ENCODE results near the gene GPRIN2. TPM values are rescaled to one million over a fixed set of nuclear protein-coding genes. Genes with fewer than 3 reads are reported as not detected.
A peak's percentile ranks its signal among the peaks of the same experiment; 100 is the strongest.

Gene GPRIN2
- total RNA-seq, 2 donors from 2014 or later: not detected

DNA sequence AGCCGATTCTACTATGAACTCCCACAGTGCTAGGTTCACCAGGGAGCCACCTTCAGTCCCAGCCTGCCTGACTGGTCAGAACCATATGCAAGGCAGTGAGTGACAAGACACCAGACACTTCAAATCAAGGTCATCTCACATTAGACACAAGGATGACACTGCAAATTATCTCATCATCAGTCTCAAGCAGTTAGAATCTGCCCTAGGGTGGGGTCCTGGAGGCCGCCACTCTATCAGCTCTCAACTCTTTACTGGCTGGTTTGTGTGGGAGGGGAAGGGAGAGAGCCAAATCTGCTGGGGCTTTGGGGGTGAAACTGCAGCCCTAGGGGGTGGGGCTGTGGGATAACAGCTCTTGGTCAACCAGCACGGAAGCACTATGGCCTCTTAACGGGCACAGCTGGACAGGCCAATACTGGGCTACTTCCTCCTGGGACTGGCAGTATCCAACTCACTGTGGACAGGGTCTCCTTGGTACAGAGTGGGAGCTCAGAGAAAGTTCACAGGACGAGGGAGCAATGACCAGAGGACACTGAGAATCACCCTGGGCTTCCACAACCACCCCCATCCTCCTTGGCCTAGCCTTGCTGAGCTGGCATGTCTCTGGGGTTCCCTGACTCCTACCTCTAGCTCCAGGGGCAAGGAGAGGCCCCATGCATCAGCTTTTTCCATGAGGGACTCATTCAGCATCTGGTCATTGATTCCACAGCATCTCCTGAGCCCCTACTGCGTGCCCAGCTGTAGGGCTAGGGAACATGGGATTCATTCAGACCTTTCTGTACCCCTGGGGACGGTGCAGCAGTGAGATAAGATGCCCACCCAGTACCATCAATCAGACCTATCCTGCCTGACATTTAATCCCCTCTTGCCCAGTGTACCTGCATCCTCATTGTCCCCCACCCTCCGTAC, 5.4 kb downstream of the GPRIN2 start:
- intact Hi-C loops (cut with DNase I): no loop called here
- peak; percentile 67 for DNase-seq (ENCODE audit: low spot score)

DNA sequence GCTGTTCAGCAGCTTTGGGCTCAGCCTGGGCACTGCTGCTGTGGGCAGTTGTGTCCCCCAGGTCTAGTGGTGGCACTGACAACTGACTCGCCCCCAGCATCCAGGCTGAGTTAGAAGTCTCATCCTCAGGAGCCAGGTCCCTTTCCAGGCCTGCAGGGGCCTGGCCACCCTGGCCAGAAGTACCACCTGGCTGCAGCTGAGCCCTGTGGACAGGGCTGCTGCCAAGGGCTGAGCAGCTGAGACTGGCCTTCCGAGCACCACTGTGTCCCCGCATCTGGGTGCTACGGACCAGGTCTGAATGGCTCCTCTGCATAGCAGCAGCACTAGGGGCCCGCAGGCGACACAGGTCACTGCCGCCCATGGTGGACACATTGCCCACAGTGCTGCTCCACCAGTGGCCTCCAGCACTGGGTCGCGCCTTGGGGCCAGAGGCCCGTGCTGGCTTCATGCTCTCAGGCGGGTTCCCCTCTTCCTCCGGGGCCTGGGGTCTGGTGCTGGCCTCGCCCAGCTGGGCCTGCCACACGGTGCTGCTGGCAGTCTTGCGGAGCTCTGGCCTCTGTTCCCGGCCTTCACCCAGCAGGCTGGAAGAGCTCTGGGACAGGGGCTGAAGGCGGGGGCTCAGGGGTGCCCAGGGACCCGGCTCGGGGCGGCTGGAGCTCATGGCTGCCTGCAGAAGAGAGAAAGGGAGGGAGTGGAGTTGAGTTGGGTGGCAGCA, 6.2 kb downstream of the GPRIN2 start:
- DNase-seq (ENCODE audit: low spot score): peak; percentile 84
- intact Hi-C loops (cut with DNase I): no loop called here

DNA sequence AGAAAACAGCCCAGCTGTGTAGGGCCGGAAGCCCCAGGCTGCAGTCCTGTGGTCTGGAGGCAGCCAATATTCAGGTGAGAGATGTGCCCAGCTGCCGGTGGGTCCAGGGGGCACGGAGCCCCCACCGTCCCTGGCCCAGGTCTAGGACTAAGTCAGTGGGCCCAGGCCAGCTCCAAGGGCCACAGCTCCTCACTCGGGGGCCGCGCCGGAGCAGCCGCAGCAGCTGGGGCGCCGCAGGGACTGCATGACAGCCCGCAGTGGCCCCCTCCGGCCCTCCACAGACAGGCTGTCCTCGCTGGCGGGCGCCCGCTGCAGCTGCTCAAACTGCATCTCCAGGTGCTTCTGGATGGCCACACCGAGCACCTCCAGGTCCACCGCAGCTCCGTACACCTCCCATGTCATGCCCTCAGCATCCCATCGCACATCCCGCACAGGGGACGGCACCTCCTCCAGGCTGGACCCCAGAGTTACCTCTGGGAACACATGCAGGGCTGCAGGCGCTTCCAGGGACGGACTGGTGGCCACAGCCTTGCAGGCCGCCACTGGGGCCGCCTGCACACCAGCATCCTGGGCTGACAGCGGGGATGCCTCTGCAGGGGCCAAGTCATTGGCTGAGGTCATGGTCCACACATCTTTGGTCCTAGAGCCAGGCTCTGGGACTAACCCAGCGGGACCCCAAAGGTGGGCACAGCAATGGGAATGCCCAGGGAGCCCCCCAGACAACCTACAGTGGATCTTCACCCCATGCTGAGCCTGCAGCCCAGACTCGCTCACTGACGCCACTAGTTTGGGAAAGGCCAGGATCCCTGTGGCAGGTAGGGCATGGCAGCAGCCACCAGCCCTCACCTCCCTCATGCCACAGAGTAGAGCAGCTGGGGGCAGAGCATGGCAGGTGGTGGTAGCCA, 7.0 kb downstream of the GPRIN2 start:
- intact Hi-C loops (cut with DNase I): no loop called here
- DNase-seq (ENCODE audit: low spot score): peak; percentile 84

DNA sequence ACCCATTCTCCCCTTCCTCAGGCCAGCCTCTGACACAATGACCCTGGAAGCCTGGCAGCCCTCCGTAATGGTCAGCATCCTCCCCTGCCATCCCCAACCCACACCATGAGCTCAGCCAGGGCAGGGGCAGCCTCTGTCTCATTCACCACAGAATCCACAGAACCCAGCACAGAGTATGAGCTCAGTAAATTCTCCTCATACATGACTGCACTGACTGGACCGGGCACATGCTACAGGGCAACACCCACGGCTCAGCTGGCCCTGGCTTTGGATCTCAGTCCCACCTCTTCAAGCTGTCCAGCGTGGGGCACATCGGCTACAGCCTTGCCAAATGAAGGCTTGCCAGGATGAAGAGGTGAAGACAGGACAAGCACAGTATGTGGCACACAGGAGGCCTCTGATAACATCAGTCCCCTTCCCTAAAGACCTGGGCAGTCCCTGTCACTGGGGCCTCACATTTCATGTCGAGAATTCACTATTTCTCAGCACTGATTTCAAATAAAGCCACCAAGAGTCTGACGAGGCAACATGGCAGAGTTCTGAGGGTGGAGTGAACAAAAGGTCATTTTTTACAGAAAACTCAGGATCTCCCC, 7.9 kb downstream of the GPRIN2 start:
- intact Hi-C loops (cut with DNase I): no loop called here
- DNase-seq (ENCODE audit: low spot score): peak; percentile 84

DNA sequence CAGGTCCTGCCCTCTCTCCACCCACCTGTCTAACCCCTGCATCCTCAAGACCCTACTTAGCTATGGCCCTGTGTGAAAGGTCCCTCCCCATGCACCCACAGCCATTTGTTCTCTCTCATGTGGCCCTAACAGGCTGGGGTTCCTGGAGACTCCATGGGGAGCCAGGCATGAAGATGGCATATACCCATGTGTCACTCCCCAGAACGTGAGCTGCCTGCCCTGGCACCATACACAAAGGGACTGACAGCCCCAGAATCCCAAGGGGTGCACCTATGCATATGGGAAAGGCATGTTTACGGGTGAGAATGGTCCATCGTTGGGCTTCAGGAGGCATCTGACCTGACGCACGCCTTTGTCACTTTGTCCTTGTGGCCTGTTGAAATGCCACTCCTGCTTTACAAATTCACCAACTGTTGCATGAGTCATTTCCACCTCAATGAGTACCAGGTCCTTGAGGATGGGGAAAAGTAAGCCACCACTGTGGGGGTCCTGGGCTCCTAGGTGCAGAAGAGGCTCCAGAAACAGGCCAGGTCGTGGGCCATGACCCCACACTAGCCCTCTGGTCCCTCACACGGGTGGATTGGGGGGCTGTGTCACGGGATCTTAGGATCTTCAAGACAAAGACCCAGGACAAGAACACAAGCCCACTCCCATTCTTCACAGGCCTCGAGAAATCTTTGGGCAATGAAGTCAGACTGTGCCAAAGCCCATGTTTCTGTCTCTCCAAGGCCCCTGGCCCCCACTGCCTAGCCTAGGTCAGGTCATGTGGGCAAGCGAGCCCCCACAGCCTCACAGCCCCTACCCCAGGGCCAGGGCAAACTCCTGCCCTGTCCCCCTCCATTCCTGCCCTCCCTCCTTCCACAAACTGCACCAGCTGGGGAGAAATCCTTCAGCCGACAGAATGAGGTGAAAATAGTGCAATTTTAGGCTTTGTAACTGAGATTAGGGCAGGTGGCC, 8.6 kb downstream of the GPRIN2 start:
- intact Hi-C loops (cut with DNase I): no loop called here
- DNase-seq (ENCODE audit: low spot score): peak; percentile 80

DNA sequence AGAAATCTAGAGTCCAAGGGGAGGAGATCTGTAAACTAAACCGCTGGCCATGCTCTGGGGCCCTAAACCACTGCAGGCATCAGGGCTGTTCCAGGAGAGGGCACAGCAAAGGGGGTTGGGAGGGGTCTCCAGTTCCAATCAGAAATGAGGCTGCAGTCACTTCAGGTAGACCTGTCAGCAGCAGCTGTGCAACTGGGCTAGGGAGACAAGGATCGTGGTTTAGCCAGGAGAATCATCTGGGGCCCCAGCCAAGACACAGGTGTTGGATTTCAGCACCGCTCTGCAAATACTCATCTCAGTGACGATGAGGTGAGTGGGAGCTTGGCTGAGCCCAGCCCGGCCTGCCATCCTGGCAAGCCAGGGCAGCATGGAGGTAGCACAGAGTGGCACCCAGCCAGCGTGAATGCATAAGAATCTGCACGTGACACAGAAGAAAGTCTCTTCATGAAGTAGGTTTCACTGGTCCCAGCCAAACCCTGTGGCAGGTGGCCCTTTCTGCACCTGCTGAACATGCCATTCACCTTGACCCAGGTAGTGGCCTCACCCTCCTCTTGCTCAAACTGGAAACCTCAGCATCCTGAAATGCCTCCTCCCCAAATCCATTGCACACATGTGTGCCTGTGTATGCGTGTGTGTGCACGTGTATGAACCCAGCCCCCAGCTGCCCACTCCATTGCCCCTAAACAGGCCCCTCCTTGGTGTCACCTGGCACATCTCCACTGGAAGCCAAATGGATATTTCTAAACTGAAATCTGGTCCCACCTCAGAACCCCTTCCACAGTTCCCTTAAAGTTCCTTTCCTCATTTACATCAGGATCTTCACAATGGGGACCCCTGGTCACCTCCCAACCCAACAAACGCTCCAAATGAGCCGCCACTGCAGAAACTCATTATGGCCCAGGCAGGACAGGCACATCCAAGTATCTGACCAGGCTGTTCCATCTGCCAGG, 9.6 kb downstream of the GPRIN2 start:
- intact Hi-C loops (cut with DNase I): no loop called here
- DNase-seq (ENCODE audit: low spot score): peak; percentile 86

DNA sequence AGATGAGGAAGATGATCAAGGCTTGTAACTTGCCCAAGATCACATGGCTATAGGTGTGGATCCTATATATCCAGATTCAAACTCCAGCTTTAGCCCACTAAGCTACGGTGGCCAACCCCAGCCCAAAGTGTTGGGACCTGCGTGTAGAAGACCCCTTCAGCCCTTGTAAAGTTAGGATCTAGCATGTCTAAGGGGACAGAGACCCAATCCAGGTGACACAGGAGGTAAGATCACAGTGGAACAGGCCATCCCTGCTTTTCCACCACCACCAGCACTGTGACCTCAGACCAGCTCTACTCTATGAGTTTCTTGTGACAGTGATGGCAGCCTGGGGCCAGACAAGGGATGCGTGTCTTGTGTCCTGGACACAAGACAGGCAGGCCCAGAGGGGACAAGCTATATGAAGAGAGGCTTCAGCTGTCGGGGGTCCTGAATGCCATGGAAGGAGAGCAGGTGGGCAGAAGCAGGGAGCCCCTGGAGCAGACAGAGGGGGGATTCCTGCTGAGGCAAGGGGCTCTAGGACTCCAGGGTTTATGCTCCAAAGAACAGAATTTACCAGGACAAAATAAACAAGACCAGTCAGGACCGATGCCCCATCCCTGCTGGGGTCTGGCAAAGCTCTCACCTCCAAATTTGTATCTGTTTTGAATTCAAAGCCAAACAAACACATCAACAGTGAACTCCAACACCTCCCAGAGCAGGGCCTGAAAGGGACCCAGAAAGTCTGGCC, 10.4 kb downstream of the GPRIN2 start:
- peak; percentile 64 for DNase-seq (ENCODE audit: low spot score)
- intact Hi-C loops (cut with DNase I): no loop called here

DNA sequence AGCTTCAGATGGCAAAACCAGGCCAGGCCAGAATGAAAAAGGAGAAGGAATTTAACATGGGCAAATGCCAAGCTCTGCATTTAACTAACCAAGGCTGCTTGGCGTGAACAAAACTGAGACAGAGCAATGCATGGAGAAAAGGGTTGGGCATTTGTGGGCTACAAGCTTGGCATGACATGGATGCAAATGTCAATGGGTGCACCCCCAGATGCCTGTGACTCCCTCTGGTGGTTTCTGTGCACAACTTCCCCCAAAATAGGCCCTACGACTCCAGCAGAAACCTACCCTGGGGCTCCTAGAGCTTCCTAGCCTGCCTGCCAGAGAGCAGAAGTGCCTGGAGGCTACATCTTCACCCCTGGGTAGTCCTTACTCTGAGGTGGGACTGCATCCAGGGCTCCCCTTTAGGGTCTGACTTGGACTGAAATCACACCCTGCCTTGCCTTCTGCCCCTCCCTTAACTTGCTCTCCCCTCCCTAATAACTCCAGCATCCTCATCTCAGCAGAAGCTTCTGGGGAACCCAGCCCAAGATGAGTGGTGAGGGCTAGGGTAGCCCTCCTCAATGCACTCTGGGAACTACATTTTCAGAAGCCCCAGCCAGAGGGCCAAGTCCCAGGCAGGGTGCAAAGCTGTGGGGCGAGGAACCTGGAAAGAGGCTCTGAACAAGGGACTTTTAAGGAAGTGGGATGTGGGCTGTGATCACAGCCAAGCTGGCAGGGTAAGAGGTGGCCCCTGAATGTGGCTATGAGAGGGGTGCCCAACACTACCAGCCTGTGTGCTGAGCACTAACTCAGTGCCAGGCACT, 11.3 kb downstream of the GPRIN2 start:
- peak; percentile 79 for DNase-seq (ENCODE audit: low spot score)
- intact Hi-C loops (cut with DNase I): no loop called here

DNA sequence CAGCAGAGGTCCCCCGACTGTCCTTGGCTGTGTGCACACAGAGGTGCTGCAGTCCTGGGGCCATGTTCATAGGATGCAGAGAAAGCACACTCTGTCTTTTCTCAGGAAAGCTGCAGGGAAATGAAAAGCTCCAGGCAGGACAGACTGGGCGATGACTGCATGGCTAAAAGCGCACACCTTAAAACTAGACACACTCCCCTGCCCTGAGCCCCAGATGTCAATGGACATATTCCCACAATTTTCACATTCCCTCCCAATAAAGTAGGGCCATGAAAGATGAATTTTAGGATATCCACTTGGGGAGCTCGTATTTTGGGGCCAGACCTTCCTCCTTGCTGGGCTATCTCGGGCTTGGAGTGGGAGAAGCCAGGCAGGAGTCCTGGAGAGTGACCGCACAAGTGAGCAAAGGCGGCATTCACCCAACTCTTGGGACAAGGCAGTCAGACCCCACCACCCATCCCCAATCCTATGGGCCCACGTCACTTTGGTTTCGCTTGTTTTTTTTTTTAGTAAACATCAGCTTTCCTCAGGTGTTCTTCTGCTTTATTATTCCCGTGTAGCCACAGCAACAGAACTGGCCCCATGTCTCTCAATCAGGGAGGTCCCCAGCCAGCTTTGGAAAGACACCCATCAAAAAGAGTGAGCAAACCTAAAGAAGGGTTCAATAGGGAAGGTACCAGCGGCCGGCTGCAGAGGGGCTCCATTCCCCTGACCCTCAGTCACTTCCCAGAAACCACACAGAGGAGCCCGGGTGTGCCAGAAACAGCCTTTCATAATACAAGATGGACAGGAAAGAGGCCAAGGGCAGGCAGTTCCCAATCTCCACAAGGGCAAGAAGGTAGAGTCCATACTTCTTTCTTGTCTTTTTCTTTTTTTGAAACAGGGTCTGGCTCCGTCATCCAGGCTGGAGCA, 12.7 kb downstream of the GPRIN2 start:
- intact Hi-C loops (cut with DNase I): no loop called here
- DNase-seq (ENCODE audit: low spot score): peak; percentile 75

DNA sequence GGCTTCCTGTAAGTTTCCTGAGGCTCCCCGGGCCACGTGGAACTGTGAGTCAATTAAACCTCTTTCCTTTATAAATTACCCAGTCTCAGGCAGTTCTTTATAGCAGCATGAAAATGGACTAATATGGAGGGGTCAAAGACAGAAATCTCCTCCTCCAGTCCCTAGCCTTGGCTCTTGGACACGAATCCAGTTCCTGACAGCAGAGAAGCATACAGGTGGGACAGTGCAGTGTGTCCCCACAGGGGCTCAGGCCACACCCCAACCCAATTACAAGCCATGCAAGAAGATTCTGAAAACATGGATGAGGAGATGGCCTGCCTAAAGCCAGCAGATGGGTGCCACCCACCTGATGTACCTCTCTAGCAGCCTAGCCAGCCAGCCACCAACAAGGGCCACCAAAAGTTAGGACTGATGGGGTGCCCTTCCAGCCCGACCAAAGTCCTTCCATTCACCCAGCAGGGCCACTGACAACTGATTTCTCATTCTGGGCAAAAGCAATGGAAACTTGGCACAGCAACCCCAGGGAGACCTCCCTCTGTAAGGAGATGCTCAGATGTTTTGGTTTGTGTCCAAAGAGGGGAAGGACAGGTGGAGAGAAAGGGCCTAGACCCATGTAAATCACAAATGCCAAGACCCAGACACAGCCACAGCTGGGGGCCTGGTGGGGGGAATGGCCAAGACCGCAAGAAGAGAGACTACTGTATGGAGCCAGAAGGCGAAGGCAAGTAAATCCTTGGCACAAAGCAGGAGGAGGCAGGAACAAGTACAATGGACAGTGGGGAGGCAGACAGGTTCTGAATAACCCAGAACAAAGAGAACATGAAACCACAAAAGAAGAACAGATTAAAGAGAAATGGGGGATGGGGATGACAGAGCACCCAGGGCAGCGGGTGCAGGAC, 13.6 kb downstream of the GPRIN2 start:
- intact Hi-C loops (cut with DNase I): no loop called here
- DNase-seq (ENCODE audit: low spot score): peak; percentile 77

DNA sequence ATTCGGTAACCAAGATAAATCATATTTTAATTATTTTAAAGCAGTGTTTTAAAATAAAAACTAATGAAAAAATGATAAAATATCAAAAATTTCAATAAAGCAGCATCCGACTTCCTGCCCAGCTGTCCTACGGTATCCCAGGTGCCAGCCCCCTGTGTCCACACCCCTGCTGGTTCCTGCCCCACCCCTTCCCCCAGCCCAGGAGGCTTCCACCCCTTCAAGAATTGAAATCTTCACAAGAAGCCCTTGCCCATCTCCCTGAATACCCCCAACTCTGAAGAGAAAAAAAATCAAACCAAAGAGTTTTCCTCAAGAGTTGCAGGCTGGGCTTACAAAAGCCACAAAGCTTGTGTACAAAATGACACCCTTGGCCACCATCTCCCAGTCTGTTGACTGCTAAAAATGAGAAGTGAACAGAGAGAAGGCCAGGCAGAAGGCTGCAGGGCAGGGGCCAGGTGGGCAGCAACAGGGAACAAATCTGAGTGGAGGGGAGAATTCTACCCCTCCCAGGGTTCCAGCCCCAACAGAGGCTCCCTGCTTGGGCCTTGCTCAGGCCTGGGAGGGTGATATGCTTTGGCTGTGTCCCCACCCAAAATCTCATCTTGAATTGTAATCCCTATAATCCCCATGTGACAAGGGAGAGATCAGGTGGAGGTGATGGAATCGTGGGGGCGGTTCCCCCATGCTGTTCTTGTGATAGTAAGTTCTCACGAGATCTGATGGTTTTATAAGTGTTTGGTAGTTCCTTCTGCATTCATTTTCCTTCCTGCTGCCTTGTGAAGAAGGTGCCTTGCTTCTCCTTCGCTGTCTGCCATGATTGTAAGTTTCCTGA, 14.5 kb downstream of the GPRIN2 start:
- DNase-seq (ENCODE audit: low spot score): peak; percentile 61

DNA sequence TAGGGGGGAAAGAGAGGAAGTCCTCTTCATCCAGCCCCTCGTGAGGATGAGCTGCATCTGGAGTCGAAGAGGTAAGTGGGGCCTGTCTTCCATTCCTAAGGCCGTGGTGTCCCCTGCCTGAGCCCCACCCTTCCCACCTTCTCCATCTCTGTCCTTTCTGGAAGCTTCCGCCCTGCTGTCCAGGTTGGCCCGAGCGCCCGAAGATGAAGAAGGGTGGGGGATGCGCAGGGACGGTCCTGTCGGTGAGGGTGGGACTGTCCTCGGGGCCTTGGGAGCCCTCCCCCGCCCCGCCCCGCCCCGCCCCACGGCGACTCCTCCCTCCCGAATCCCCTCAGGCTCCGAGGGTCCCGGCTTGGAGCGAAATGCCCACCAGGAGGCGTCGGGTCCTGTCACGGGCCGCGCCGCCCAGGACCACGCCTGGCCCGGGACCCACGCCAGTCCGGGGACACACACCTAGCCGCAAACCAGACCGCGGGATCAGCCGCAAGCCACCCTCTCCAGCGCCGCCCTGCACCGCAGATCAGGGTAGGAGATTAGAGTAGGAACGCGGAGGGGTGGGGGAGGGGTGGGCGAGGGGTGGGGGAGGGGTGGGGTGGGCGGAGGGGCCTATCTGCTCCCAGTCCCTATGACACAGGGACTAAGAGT, 15.3 kb downstream of the GPRIN2 start:
- DNase-seq (ENCODE audit: low spot score): peak; percentile 77

More for the DNA sequence above, 14.5 kb downstream of the GPRIN2 start:
- intact Hi-C loops (cut with DNase I): no loop called here

More for the DNA sequence above, 15.3 kb downstream of the GPRIN2 start:
- intact Hi-C loops (cut with DNase I): no loop called here
